Neural crest cell (in vitro differentiated cells): ENCODE measurements around the gene VGLL4. TPM values are rescaled to one million over a fixed set of nuclear protein-coding genes. Genes with fewer than 3 reads are reported as not detected.

Experiments used
- DNase-seq: peaks from one replicate; pipeline ENCODE4 v3.0.0; 2021; ENCODE audit warnings: low read depth, mixed read lengths, low spot score
- H3K27ac Mint-ChIP-seq: one replicate; pipeline ENCODE4 v1.8.0; 2021; ENCODE audit warnings: mild to moderate bottlenecking, mixed read lengths; ENCODE audit not compliant: unreplicated experiment
- H3K27me3 Mint-ChIP-seq: 2 replicates; pipeline ENCODE4 v1.8.0; 2021; ENCODE audit warnings: low read depth, mild to moderate bottlenecking, mixed read lengths
- H3K36me3 Mint-ChIP-seq: 2 replicates; pipeline ENCODE4 v1.8.0; 2021; ENCODE audit warnings: low read depth, mild to moderate bottlenecking, mixed read lengths
- H3K4me1 Mint-ChIP-seq: 2 replicates; pipeline ENCODE4 v1.8.0; 2021; ENCODE audit warnings: mixed read lengths
- H3K4me3 Mint-ChIP-seq: one replicate; pipeline ENCODE4 v1.8.0; 2021; ENCODE audit warnings: mild to moderate bottlenecking, mixed read lengths
- H3K9me3 Mint-ChIP-seq: 2 replicates; pipeline ENCODE4 v1.8.0; 2021; ENCODE audit warnings: mixed read lengths
- total RNA-seq: library from RNA; stranded (reverse); gene quantifications from 2 replicates; pipeline ENCODE4 v1.2.1, GENCODE V29; 2021
- TF ChIP-seq, protein P1 (sequence below): fragments of 200-600 bp; sonication (generic); conservative IDR thresholded peaks from 2 replicates; pipeline ENCODE4 v1.5.0; 2021; ENCODE audit warnings: antibody characterized with exemption, mild to moderate bottlenecking

VGLL4 gene
- total RNA-seq, 1 donor from 2014 or later: 82.8 TPM

DNA sequence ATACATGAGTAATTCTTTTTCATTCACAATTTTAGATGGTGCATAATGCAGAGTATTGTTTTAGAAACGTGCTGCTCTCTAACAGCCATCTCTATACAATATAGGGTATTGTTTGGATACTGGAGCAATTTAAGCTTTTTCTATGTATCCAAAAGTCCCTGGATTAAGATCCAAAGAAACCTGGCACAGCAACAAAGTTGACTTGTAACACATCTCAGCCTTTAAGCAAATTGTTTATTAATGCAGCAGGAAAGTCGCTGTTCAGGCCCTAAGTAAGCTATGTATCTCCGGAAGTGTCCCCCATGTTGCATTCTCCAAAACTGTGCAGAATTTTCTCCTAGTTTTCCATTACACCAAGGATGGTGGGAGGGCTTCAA is 7.3 kb downstream of the VGLL4 start:
- H3K4me3 Mint-ChIP-seq: peak overlapping the region; percentile 99

DNA sequence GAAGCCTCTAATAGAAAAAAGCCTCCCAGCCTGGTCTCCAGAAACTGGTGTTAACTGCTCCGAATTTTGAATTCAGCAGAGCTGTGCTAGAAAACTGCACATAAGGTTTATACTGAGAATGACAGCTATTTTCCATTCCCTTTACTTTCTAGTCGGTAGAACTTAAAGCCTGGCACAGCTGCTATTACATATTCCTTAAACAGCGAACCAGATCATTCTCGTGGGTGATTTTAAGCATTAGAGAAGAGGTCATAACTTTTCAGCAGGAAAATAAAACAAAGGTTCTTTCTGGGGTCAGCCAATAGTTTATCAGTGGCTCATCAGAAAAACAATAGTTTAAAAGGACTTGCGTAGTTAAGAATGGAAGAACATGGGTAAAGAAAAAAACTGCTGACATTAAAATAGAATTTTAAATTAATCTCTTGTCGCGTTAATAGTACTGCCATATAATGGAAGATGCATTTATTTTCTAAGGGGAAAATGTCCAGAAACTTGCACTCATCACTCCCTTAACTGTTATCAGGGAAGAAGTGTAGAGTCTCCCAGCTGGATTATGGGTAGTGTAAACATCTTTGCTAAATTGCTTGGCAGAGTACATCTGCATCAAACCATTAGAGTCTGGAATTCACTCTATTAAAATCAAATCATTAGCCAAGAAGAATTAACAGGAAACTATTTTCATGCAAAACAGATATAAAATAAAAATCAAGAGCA is 7.9 kb downstream of the VGLL4 start:
- Mint-ChIP-seq H3K4me3 (peak overlapping the region; percentile 99), H3K4me1 (peaks cover 95% of the 10 kb centered on the region), H3K27ac (no peak overlapping the region), H3K27me3 (no peaks in the 10 kb centered on the region), H3K9me3 (no peaks in the 10 kb centered on the region), H3K36me3 (no peaks in the 10 kb centered on the region)
- TF ChIP-seq, protein P1, sequence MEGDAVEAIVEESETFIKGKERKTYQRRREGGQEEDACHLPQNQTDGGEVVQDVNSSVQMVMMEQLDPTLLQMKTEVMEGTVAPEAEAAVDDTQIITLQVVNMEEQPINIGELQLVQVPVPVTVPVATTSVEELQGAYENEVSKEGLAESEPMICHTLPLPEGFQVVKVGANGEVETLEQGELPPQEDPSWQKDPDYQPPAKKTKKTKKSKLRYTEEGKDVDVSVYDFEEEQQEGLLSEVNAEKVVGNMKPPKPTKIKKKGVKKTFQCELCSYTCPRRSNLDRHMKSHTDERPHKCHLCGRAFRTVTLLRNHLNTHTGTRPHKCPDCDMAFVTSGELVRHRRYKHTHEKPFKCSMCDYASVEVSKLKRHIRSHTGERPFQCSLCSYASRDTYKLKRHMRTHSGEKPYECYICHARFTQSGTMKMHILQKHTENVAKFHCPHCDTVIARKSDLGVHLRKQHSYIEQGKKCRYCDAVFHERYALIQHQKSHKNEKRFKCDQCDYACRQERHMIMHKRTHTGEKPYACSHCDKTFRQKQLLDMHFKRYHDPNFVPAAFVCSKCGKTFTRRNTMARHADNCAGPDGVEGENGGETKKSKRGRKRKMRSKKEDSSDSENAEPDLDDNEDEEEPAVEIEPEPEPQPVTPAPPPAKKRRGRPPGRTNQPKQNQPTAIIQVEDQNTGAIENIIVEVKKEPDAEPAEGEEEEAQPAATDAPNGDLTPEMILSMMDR: no peak
- no peak for DNase-seq

More for the DNA sequence above, 7.3 kb downstream of the VGLL4 start:
- peaks cover 92% of the 10 kb centered on the region for H3K4me1 Mint-ChIP-seq
- H3K27ac Mint-ChIP-seq: no peak overlapping the region
- no peak for DNase-seq
- no peaks in the 10 kb centered on the region for H3K36me3 Mint-ChIP-seq
- TF ChIP-seq, protein P1: no peak
- no peaks in the 10 kb centered on the region for H3K27me3 Mint-ChIP-seq
- H3K9me3 Mint-ChIP-seq: no peaks in the 10 kb centered on the region

DNA sequence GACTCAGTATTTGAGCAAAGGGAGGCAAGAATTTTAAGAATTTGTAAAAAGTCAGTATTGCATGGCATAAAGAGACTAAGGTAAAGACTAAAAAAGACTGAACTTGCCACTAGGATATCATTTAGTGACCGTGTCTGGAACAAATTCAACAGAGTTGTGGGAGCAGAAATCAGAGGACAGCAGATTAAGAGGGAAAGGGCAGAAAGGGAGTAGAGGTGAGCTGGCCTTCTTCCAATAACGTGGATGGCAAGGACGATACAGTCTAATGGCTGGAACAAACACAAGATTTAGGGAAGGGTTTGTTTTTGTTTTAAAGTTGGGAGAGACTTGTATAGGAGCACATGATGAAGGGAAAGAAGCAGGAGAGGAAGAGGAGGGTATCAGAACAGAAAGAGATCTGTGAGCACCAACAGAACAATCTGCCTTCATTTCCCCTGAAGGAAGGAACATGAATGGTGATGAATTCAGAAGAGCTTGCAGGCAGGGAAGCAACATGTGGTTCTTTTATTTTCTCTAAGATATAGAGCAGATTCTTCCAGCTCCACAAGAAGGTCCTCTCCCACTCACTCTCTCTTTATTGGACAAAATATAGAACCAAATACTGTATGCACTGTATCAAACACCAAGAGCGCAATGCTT is 8.6 kb downstream of the VGLL4 start:
- H3K36me3 Mint-ChIP-seq: no peaks in the 10 kb centered on the region
- TF ChIP-seq, protein P1: no peak
- H3K4me3 Mint-ChIP-seq: peak overlapping the region; percentile 7
- H3K27me3 Mint-ChIP-seq: no peaks in the 10 kb centered on the region
- peak overlapping the region; percentile 6 for H3K27ac Mint-ChIP-seq
- H3K9me3 Mint-ChIP-seq: no peaks in the 10 kb centered on the region
- H3K4me1 Mint-ChIP-seq: peaks cover 90% of the 10 kb centered on the region
- DNase-seq: no peak

DNA sequence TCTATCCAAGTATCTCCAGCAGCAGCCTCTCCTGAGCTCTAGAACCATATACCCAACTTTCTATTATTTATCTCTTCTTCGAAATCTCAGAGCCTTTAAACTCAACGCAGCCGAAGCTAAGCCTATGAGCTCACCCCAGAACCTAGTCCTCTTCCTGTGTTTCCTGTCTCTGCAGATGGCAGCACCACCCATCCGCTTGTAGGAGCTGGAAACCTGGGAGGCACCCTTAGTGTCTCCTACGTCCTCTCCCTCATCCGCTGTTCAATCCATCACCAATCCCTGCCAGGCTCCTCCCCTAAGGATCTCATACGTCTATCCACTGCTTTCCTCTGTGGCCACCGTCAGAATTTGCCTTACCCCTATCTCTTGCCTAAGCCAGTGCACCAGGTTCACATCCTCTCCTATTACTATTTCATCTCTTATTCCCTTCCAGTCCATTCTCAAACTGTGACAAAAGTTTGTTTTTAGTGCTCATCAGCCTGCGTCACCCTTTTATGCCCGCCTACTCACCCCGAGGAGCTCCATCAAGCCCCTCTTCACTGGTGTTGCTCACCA is 9.6 kb downstream of the VGLL4 start:
- H3K4me1 Mint-ChIP-seq: peaks cover 85% of the 10 kb centered on the region
- H3K4me3 Mint-ChIP-seq: peak overlapping the region; percentile 14
- H3K9me3 Mint-ChIP-seq: no peaks in the 10 kb centered on the region
- peaks cover 2% of the 10 kb centered on the region for H3K36me3 Mint-ChIP-seq
- no peaks in the 10 kb centered on the region for H3K27me3 Mint-ChIP-seq
- DNase-seq: no peak
- TF ChIP-seq, protein P1: no peak
- no peak overlapping the region for H3K27ac Mint-ChIP-seq

DNA sequence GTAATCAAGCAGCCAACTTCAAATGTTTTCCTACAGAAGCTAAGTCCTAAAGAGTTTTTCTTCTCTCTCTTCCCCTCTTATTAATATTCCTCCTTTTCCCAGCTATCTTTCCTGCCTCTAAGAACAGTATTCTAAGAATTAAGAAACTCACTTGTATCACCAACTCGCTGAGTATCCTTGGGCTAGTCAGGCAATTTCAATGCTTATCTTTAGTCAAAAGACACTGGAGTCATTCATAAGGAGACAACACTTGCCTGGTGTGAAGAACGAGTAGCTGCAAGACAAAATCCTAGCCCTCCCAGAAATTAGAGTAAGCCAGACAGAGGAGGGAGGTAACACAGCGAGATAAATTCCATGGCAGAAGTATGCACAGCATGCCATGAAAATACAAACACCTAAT is 10.7 kb downstream of the VGLL4 start:
- peak overlapping the region; percentile 14 for H3K4me3 Mint-ChIP-seq
- peaks cover 73% of the 10 kb centered on the region for H3K4me1 Mint-ChIP-seq
- H3K36me3 Mint-ChIP-seq: peaks cover 2% of the 10 kb centered on the region
- DNase-seq: no peak
- H3K27me3 Mint-ChIP-seq: no peaks in the 10 kb centered on the region
- no peaks in the 10 kb centered on the region for H3K9me3 Mint-ChIP-seq
- H3K27ac Mint-ChIP-seq: peak overlapping the region; percentile 13
- TF ChIP-seq, protein P1: no peak
